ENCODE results near the gene ISLR.

GRCh38 chr15:74193299-74193718 is 19.8 kb downstream of the ISLR start:
- TF ChIP-seq CTCF (IDR thresholded peaks at IDR 0.05) (no peak), POLR2A (IDR thresholded peaks at IDR 0.05) (no peak)

Data from body of pancreas (tissue), 4 donors.